GM10248 (cell line): ENCODE results near the gene FBXO30.

Source experiments
- CTCF ChIA-PET: fragments of 300-600 bp; sonication (Branson Sonifier 250); formaldehyde crosslinking; extraction: SDS; loops from one replicate; lab custom pipeline; 2021; ENCODE audit warnings: antibody characterized with exemption; lab: Yijun Ruan, JAX
- POLR2A ChIA-PET: fragments of 350-650 bp; sonication (Branson Sonifier 250); formaldehyde crosslinking; extraction: SDS; loops from one replicate; lab custom pipeline; 2020; ENCODE audit warnings: antibody characterized with exemption; lab: Yijun Ruan, JAX
- DNase-seq: peaks from one replicate; pipeline ENCODE4 v3.0.0; 2012; ENCODE audit errors: extremely low spot score
- TF ChIP-seq, protein P1 (sequence below): IDR thresholded peaks from 2 replicates; pipeline ENCODE4 v1.5.1; 2012; ENCODE audit warnings: mild to moderate bottlenecking, low read depth; ENCODE audit errors: extremely low read depth, missing control alignments, control extremely low read depth

Gene FBXO30

GRCh38 chr6:145814501-145815308, at the start of gene FBXO30:
FBXO30 (minus strand) TSS chr6:145814795; CDS start chr6:145806405, 8,390 bp downstream.
- ChIA-PET POLR2A (interaction anchor here (1.1 to 1.2 kb wide), 2 partner anchors 79 to 149 kb away, joined by 3 read pairs; partner anchors contain the start of gene SHPRH), CTCF (interaction anchor here (0.9 to 2.0 kb wide), 5 partner anchors 9 to 114 kb away, joined by 3 to 8 read pairs (median 4); no protein-coding TSS in a partner anchor)
- peak; percentile 91 for DNase-seq
- TF ChIP-seq, protein P1, sequence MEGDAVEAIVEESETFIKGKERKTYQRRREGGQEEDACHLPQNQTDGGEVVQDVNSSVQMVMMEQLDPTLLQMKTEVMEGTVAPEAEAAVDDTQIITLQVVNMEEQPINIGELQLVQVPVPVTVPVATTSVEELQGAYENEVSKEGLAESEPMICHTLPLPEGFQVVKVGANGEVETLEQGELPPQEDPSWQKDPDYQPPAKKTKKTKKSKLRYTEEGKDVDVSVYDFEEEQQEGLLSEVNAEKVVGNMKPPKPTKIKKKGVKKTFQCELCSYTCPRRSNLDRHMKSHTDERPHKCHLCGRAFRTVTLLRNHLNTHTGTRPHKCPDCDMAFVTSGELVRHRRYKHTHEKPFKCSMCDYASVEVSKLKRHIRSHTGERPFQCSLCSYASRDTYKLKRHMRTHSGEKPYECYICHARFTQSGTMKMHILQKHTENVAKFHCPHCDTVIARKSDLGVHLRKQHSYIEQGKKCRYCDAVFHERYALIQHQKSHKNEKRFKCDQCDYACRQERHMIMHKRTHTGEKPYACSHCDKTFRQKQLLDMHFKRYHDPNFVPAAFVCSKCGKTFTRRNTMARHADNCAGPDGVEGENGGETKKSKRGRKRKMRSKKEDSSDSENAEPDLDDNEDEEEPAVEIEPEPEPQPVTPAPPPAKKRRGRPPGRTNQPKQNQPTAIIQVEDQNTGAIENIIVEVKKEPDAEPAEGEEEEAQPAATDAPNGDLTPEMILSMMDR, result no peak

- peak; percentile 15 for DNase-seq
- CTCF ChIA-PET, result no interaction called here
- TF ChIP-seq, protein P1, result no peak
- POLR2A ChIA-PET, result no interaction called here
Measured at GRCh38 chr6:145863988-145864616, 49.5 kb upstream of the FBXO30 start.

GRCh38 chr6:145863366-145863765, 48.8 kb upstream of the FBXO30 start:
- ChIA-PET POLR2A (no interaction called here), CTCF (no interaction called here)
- no peak for DNase-seq
- TF ChIP-seq, protein P1, result no peak

GRCh38 chr6:145860562-145860961, 46.0 kb upstream of the FBXO30 start:
- TF ChIP-seq, protein P1, result no peak
- CTCF ChIA-PET, result no interaction called here
- DNase-seq, result no peak
- POLR2A ChIA-PET, result no interaction called here

DNA sequence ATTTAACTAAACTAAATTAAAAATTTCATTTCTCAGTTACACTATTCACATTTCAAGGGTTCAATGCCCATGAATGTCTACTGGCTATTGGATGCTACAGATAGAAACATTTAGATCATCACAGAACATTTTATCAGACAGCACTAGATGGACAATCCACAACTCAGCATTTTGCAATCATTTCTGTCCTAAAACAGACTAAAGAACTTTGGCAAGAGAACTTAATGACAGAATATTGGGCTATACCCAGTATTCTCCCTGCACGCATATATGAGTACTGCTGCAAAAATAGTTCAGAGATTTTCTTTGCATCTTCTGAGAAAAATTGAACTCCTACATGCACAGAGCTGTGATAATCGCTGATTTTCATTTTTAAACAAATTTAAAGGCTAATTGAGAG, 36.1 kb upstream of the FBXO30 start:
- CTCF ChIA-PET, result no interaction called here
- TF ChIP-seq, protein P1, result no peak
- POLR2A ChIA-PET, result no interaction called here
- DNase-seq, result no peak

DNA sequence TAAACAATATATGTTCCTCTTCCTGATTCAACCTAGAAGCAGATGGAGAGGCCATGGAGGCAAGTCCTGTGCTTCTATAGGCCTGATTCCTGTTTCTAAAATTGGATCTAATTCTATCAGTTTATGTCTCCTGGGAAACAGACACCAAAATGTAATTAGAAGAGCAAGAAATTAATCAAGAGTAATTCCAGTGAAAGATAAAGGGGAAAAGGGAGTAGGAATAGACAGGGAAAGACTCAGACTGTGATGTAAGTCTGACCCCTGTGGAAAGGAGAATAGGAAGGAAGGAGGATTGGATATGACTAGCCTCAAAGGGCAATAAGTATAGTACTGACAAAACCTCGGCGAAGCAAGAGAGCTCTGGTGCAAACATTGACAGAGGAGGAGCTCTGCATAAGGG, 33.9 kb upstream of the FBXO30 start:
- TF ChIP-seq, protein P1, result no peak
- ChIA-PET POLR2A (no interaction called here), CTCF (interaction anchor here (1.0 to 2.0 kb wide), 2 partner anchors 17 to 33 kb away, joined by 3 to 4 read pairs; no protein-coding TSS in a partner anchor)
- no peak for DNase-seq
